Neural progenitor cell (in vitro differentiated cells): ENCODE measurements around the gene TRIL.

Source experiments
- CTCF ChIP-seq: fragments of 200-600 bp; sonication (generic); IDR thresholded peaks from 2 replicates; pipeline ENCODE4 v1.5.1; 2017; ENCODE audit warnings: antibody characterized with exemption, mild to moderate bottlenecking
- EZH2 ChIP-seq: fragments of 200-600 bp; sonication (generic); IDR thresholded peaks from 2 replicates; pipeline ENCODE4 v1.6.1; 2017; ENCODE audit warnings: antibody characterized with exemption, mild to moderate bottlenecking, moderate library complexity

GRCh38 chr7:28939367-28939766, 18.8 kb downstream of the TRIL start:
- TF ChIP-seq CTCF (no peak), EZH2 (no peak)
